H54 (cell line): ENCODE measurements around the gene ARHGEF2.
"Not testable (repeated sequence)": the region's sequence is repeated elsewhere in the genome, so short reads cannot be mapped to it uniquely, and the experiment has no call there.

Experiments
- DNase-seq: peaks from one replicate; pipeline ENCODE4 v3.0.0; 2011; ENCODE audit warnings: low spot score, mixed read lengths; ENCODE audit not compliant: insufficient read length
- FAIRE-seq: peaks from 3 replicates; lab custom pipeline; 2011; peaks lifted over from hg19 to GRCh38; lab: Jason Lieb, UNC
- POLR2A ChIP-seq: IDR thresholded peaks from 2 replicates; pipeline ENCODE4 v1.6.1; 2011; ENCODE audit warnings: low read depth, mild to moderate bottlenecking, low read length

The ARHGEF2 gene

DNA sequence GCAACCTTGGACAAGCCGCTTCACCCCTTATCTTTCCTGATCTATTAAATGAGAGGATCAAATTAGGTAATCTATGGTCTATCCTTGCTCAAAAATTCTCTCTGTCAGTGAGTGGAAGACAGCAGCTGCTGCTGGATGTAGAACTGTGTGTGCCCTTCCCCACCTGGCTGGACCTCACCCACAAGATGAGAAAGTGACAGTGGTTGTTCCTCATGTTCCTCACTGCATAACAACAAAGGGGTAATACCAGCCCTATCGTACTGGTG lies 25.5 kb upstream of the ARHGEF2 start:
- no peak for FAIRE-seq
- DNase-seq: no peak
- no peak for TF ChIP-seq POLR2A

DNA sequence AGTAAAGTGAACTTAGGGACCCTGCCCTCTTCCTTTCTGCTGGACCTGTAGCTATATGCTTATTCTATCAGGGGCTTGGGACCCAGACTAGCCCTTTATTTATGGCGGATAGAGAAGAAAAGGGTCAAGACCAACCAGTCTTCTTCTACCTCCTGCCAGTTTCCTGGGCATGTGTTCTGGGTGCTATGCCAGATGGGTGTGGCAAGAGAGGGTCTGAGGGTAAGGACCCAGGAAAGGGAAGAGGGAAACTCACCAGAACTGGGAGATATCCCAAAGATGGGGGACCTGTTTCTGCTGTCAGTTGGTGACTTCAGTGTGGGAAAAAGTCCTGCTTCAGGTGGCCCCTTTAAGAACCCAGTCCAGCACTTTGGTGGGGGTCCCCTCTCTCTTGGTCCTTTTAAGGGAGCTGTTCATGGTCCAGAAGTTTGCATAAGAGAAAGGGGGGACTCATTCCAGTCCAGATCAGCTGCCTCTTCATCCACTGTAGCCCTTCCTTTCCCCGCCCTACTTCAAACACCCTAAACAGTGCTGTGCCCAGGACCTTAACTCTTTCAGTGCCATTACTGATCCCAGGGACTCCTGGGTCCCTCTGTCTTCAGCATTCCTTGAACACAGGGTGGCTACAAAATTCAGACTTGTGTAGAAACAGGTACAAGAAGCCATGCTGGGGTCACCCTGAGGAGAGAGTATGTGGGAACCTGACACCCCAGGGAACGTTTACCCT lies 24.0 kb upstream of the ARHGEF2 start:
- no peak for FAIRE-seq
- no peak for TF ChIP-seq POLR2A
- no peak for DNase-seq

DNA sequence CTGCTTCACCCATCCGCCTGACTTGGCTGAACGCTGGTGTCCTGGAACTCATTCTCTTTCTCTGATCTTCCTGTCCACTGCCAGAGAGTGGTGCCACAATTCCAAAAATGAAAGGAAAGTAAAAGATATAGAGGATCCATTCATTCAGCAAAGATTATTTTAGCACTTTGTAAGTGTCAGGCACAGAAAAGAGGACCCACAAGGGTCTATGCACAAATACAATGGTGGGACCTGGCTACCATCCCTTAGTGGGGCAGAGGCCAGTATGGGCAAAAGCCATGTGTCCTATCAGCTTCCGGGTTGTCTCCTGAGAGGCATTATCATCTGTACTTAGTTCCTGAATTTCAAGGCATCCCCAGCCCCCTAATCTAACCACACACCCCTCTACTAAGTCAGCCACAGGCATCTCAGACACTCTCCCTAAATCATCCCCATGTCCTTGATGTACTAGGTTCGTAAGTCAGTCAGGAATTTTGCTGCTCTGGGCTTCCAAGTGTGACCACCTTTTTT lies 23.4 kb upstream of the ARHGEF2 start:
- TF ChIP-seq POLR2A: no peak
- FAIRE-seq (no peak), DNase-seq (no peak)

DNA sequence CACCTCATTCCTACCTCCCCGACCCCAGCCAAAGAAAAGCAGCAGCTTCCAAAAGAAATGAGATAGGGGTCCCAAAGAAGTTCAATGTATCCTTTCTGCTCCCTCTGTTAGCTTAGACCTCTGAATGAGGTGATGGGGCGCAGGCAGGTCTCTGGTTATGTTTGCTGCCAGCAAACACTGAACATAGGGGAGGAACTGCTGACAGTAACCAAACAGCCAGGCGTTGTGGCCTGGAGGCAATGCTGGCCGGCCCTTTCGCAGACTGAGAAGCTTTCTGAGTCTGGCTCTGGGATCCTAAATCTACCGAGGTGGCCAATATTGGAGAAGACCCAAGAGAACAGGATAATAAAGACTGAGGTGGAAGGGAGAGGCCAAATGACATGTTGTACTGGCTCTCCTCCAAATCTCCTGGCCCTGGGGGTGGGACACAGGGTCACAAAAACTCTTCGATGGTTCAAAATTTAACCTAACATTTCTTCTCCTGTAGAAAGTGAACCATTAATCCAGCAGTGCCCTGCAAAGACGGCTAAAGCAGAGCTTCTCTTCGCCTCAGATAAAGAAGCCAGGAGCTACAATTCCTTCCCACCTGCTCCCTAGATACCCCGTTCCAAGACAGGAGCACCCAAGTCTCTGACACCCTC lies 22.8 kb upstream of the ARHGEF2 start:
- FAIRE-seq: no peak
- no peak for DNase-seq
- TF ChIP-seq POLR2A: no peak

DNA sequence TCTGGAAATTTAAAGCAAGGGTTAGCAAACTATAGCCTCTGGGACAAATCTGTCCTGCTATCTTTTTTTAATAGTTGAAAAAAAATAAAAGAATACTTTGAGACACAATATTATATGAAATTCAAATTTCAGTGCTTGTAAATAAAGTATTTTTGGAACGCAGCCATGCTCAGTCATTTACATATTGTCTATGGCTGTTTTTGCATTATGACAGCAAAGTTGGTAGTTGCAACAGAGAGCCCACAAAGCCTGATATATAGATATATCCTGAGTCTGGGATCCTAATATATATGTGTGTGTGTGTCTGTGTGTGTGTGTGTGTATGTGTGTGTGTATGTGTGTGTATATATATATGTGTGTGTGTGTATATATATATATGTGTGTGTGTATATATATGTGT lies 21.6 kb upstream of the ARHGEF2 start:
- FAIRE-seq (no peak), DNase-seq (no peak)
- TF ChIP-seq POLR2A: no peak

DNA sequence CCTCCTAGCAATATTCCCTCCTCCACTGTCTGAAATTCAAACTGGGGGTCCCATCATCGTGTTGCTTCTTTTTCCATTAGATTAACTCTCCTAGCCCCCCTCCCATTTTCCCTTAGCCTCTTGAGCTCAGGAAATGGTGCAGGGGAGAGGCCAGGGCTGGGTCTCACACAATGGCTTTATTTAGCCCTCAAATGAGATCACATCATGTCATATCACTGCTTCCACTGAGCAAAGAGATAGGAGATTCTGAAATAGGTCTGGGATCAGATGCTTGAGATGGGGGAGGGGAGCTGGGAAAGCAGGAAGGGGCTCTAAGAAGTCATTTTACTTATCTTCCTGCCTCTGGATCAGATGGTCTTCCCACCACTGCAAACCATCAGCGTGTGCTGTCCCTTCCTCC lies 17.8 kb upstream of the ARHGEF2 start:
- no peak for TF ChIP-seq POLR2A
- FAIRE-seq (no peak), DNase-seq (no peak)

DNA sequence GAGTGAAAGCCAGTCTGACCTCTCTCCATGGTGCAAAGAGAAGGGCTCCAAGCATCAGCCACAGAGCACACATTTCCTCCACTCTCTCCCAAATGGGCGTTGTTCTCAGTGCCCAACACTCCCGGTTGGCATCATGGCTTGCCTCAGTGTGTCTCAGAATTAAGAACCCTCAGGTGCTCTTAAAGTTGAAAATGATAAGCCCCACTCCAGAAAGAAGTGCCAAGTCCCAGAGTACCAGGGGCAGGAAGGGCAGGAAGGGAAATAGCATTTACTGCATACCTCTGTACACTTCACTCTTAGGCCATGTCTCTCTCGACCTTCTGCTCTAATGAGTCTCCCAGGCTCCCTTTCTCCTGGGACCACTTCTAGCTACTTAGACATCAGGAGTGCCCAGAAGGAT lies 15.2 kb upstream of the ARHGEF2 start:
- TF ChIP-seq POLR2A: no peak
- DNase-seq (no peak), FAIRE-seq (no peak)

DNA sequence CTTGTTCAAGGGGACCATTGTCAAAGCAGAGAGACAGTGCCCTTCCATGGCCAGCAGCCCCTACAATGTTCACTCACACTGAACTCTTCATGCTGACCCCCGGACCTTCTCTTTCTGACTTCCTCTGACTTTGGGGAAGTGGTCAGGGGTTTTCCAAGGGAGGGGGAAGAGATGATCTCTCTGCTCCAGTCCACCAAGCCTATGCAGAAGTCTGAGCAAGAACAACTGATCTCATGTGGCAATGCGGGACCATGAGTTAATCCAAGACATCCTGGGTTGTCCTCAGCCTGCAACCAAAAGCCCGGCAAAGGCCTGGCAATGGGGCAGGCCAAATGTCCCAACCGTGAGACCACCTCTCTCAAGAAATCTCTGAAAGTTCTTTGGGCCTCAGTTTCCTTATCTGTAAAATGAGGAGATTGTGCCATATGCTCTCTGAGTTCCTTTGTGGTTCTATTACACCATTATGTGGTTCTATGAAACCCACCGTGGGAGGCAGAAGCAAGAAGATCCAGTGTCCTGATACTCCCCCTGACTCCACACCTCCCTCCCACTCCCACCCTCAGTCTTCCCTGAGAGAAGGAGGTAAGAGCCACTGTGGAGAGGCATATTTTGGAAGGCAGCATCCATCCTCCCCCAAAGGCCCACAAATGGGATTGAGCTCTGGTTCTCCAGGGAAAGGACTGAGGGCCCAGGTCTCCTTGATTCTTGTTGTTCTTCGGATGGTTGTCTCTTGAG lies 11.8 kb upstream of the ARHGEF2 start:
- no peak for DNase-seq
- TF ChIP-seq POLR2A: no peak
- no peak for FAIRE-seq

DNA sequence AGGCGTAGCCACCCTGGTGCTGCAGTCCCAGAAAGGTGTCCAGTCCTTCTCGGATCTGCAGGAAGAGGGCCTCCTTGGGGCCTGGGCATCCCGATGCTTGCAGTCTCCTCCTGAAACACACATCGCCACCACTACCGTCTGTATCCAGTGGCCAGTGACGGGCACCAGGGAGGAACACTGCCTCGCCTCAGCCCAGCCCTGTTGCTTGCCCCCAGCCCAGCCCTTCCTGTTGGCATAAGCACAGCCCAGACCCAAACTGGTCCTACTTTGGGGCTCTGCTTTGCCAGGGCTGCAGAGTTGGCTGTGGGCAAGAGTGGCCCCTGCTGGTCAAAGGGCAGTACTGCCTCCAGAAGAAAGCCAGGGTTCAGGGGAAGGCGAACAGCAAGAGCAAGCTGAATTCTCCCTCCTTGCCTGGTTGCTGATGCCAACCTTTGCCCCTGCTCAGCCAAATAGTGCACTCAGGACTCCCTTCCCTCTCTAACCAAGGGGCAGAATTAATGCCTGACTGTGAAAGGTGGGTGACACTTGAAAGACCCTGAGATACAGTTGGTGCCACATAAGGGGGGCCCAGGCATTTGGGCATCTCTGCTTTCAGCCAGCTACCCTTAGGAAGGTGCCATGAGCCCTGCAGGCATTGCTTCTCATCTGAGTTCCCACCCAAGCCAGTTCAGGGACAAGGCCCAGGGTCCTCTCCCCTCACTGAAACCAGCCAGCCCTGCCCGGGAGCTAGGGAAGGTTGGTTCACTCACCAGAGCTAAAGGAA lies 11.1 kb upstream of the ARHGEF2 start:
- FAIRE-seq (no peak), DNase-seq (peak; percentile 64)
- TF ChIP-seq POLR2A: no peak

DNA sequence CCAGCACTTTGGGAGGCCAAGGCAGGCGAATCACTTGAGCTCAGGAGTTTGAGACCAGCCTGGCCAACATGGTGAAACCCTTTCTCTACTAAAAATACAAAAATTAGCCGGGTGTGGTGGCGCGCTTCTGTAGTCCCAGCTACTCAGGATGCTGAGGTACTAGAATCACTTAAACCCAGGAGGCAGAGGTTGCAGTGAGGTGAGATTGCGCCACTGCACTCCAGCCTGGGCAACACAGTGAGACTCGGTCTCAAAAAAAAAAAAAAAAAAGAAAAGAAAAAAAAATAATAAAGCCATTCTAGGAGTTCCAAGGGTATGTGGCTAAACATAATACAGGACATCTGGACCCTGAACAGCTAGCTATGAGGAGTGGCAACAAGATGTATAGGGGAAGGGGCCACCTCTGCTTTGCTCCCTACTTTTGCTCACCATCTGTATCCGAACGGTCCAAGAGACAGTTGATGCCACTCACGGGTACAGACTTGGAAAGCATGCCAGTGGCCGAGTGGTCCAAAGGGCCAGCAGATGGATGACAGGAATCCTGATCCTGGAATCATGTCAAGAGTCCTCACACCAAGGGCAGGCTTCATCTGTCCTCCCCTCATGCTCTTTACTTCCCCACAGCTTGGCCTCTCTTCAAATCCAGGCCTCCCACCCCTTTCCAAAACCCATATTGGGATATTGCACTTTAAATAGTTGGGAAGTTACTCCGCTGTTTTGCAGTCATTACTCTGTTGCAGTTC lies 6.7 kb upstream of the ARHGEF2 start:
- not testable (repeated sequence) for DNase-seq, FAIRE-seq

DNA sequence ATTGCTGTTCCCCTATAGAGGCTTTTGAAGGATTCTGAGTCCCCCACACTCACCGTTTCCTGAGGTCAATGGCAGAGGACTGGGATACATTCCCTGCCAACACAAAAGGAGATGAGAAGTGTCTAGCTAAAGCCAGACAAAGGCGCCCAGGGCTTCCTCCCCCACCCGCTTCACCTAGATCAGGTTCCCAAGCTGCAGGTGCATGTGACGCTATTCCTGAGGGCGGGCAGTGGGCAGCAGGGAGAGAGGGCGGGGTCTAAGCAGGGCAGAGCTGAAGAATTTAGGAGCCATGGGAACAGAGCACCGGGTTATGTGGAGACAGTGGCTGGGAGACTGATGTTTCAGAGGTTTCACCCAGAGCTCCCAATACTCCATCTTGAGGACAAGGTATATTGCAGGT lies 6.0 kb upstream of the ARHGEF2 start:
- TF ChIP-seq POLR2A: no peak
- FAIRE-seq: no peak
- DNase-seq: no peak

DNA sequence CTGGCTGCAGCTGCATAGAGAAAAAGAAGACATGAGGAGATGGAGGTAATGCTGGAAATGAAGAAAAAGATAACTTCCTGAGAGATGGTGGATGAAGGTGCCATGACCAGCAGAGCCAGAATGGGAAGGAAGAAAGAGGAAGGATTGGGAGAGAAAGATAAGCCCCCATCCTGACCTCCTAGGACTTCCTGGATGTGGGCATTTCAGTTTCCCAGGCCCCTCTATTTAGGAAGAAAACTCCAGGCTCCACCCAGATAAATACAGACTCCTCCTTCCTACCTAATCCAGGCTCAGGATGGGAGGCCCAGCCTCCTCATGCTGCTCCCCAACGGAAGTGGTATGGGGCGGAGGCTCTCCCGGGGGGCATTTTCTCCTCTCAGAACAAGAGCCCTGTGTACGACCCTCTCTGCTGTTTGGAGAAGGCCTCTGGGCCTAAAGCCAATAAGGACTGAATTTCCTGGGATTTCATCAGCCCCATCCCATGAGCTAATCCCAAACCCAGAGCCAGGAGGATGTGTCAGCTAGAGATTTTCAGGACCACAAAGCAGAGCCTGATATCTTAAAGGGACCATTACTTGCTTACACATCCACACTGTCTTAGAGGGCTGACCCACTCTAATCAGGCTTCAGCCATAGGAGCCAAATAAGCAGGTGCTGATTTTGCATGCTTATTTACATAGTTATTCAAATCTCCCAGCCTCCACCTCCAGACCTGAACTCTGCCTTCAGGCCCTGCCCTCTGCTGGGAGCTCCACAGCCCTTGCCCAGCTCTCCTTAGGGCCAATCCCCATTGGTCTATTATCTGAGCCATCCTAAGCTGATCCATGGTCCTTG lies 5.1 kb upstream of the ARHGEF2 start:
- FAIRE-seq: no peak
- TF ChIP-seq POLR2A: 0 out of 2 replicates have a peak, but pooled peaks have one; percentile 19
- DNase-seq: peak; percentile 84
